ENCODE results near the gene LIFR. TPM values are rescaled to one million over a fixed set of nuclear protein-coding genes. Genes with fewer than 3 reads are reported as not detected.

LIFR gene
- polyA plus RNA-seq, 2 of the 4 experiments (the other 2 are of a cell fraction) = 3.8 to 7.9 TPM

GRCh38 chr5:38529955-38530646 is 26.3 kb downstream of the LIFR start:
- DNase-seq (ENCODE audit: low read depth in 1 of 2, low spot score in 1 of 2) (no peak), ATAC-seq (no peak), FAIRE-seq (no peak)
- 77% methylated on average over 4 of the region's 4 CpGs for WGBS (ENCODE audit: missing lambda C conversion rate)
- ChIA-PET POLR2A (no interaction called here), CTCF (interaction anchor here (0.6 to 1.2 kb wide), 3 partner anchors 14 to 88 kb away, joined by 3 to 5 read pairs (median 3); no protein-coding TSS in a partner anchor)
- no peak overlapping the region for H3K4me2 ChIP-seq
- H3K27ac ChIP-seq = no peak overlapping the region
- peaks cover 1% of the 10 kb centered on the region; the same call in 1 of the 3 replicates for H3K4me1 ChIP-seq
- TF ChIP-seq MYC (IDR thresholded peaks at IDR 0.05; ENCODE audit: borderline replicate concordance, low read length) (no peak), MAFK (IDR thresholded peaks at IDR 0.05; ENCODE audit: partially characterized antibody) (peak; percentile 86)
- H3K4me3 ChIP-seq = no peak overlapping the region
- H3K9me3 ChIP-seq = peaks cover 8% of the 10 kb centered on the region; the same call in 2 of the 3 replicates

DNA sequence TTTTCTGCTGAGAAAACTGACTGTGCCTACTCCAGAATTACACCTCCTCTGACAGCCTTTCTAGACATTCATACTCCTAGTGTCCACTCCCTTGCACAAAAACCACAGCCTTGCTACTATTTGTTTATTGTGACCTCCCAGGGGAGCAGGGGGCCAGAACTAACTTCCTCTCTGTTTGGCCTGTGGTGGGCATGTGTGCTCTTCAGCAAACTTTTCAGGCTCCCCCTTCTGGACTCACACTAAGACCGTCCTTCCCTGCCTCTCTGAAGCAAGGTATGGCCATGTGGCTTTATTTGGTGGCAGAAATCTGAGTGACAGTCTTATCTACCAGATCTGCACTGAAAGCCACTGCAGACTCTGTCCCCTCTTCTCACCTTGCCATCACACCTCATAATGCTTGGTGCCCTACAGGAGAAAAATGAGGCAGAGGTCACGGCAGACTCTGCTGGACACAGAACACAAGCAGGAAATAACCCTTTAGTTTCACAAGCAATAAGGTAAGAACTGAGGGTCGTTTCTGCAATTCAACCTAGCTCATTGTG is 28.2 kb downstream of the LIFR start:
- ChIA-PET CTCF (interaction anchor here (1.0 kb wide), 1 partner anchor 11 kb away, joined by 3 read pairs; no protein-coding TSS in a partner anchor), POLR2A (no interaction called here)
- DNase-seq (ENCODE audit: low read depth in 1 of 2, low spot score in 1 of 2) (no peak), ATAC-seq (no peak), FAIRE-seq (no peak)
- H3K4me3 ChIP-seq = no peak overlapping the region
- no peak overlapping the region for H3K4me2 ChIP-seq
- no peaks in the 10 kb centered on the region for H3K4me1 ChIP-seq
- WGBS (ENCODE audit: missing lambda C conversion rate) = 75% methylated on average over 3 of the region's 3 CpGs
- TF ChIP-seq FOSB (CRISPR knock-in tag; IDR thresholded peaks at IDR 0.05) (no peak), POLR2AphosphoS2 (conservative IDR thresholded peaks at IDR 0.05; ENCODE audit: low read length) (no peak), MAX (IDR thresholded peaks at IDR 0.05) (no peak), HMGXB4 (CRISPR knock-in tag; IDR thresholded peaks at IDR 0.05; ENCODE audit: borderline replicate concordance) (no peak), ELK1 (IDR thresholded peaks at IDR 0.05; ENCODE audit: low read depth, low read length) (no peak)
- no peak overlapping the region for H3K27ac ChIP-seq
- H3K9me3 ChIP-seq = peaks cover 8% of the 10 kb centered on the region; the same call in 2 of the 3 replicates

- FAIRE-seq = no peak
- H3K4me3 ChIP-seq = no peak overlapping the region
- H3K4me1 ChIP-seq = no peaks in the 10 kb centered on the region
- no peak for ATAC-seq
- POLR2A ChIA-PET = no interaction called here
- TF ChIP-seq CBX2 (IDR thresholded peaks at IDR 0.05; ENCODE audit: borderline replicate concordance, low read depth) (no peak), RNF2 (IDR thresholded peaks at IDR 0.05; ENCODE audit: borderline replicate concordance, low read depth) (no peak), RARB (CRISPR knock-in tag; IDR thresholded peaks at IDR 0.05) (no peak), KDM1A (IDR thresholded peaks at IDR 0.05; ENCODE audit: low read depth) (no peak), FOSL2 (IDR thresholded peaks at IDR 0.05) (no peak), FOSL2 (CRISPR knock-in tag; IDR thresholded peaks at IDR 0.05) (no peak), GATA3 (IDR thresholded peaks at IDR 0.05; ENCODE audit: borderline replicate concordance) (no peak), CHD2 (IDR thresholded peaks at IDR 0.05; ENCODE audit: low read length, partially characterized antibody) (no peak), NR3C1 (IDR thresholded peaks at IDR 0.05) (no peak), NPAS2 (CRISPR knock-in tag; IDR thresholded peaks at IDR 0.05; ENCODE audit: borderline replicate concordance) (no peak), HOXB5 (CRISPR knock-in tag; IDR thresholded peaks at IDR 0.05) (no peak)
- H3K4me2 ChIP-seq = no peak overlapping the region
- no peak overlapping the region for H3K27ac ChIP-seq
- no peak for DNase-seq (ENCODE audit: low read depth in 1 of 2, low spot score in 1 of 2)
- CTCF ChIA-PET = interaction anchor here (0.9 kb wide), 1 partner anchor 86 kb away, joined by 5 read pairs; no protein-coding TSS in a partner anchor
- 96% methylated on average over 2 of the region's 2 CpGs for WGBS (ENCODE audit: missing lambda C conversion rate)
- peaks cover 8% of the 10 kb centered on the region; the same call in 2 of the 3 replicates for H3K9me3 ChIP-seq
These were observed 29.0 kb downstream of the LIFR start for GRCh38 chr5:38527475-38527874.

Measured in A549 (cell line).